ENCODE results near the gene CHN1.
A peak's percentile ranks its signal among the peaks of the same experiment; 100 is the strongest.

Gene CHN1, protein sequence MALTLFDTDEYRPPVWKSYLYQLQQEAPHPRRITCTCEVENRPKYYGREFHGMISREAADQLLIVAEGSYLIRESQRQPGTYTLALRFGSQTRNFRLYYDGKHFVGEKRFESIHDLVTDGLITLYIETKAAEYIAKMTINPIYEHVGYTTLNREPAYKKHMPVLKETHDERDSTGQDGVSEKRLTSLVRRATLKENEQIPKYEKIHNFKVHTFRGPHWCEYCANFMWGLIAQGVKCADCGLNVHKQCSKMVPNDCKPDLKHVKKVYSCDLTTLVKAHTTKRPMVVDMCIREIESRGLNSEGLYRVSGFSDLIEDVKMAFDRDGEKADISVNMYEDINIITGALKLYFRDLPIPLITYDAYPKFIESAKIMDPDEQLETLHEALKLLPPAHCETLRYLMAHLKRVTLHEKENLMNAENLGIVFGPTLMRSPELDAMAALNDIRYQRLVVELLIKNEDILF

DNA sequence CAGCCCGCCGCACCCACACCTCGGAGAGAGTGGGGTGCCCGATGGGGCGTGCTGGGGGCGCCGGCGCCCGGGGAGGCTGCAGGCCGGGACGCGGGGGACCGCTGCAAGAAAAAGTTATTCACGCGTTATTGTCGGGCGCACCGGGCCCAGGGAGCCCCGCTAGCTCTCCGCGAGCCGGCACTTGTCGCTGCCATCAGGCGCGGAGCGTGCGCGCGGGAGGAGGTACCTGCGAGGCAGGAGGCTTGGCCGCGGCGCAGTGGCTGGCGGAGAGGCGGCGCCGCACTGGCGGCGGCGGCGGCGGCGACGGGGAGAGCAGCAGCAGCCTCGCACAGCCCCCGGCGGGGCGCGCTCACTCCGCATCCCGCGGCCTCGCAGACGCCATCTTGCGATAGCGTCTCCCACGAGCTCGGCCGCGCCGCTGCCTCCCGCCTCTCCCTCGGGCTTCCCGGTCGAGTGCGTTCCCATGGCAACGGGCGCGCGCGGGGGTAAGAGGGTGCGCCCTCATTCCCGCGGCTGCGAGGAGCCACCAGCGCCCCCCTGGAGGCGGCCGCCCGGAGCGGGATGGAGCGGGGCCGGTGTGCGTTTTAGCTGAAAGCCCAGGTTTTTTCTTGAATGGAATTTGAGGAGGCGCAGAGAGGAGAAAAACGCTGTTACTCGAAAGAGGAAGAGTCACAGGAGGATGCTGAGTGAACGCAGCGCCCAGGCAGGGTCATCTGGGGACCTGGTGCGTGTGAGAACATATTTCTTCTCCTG lies at the start of gene CHN1:
Gene CHN1, minus strand, starts transcription at position 402 of the 753 bp plus-strand sequence. CDS start 469 bp downstream, outside the sequence.
- H3K4me3 ChIP-seq (ENCODE audit: low read length), result peak within 1 kb of the TSS; percentile 41
- peak; percentile 67 for DNase-seq (ENCODE audit: low read depth)
- TF ChIP-seq, protein P1, sequence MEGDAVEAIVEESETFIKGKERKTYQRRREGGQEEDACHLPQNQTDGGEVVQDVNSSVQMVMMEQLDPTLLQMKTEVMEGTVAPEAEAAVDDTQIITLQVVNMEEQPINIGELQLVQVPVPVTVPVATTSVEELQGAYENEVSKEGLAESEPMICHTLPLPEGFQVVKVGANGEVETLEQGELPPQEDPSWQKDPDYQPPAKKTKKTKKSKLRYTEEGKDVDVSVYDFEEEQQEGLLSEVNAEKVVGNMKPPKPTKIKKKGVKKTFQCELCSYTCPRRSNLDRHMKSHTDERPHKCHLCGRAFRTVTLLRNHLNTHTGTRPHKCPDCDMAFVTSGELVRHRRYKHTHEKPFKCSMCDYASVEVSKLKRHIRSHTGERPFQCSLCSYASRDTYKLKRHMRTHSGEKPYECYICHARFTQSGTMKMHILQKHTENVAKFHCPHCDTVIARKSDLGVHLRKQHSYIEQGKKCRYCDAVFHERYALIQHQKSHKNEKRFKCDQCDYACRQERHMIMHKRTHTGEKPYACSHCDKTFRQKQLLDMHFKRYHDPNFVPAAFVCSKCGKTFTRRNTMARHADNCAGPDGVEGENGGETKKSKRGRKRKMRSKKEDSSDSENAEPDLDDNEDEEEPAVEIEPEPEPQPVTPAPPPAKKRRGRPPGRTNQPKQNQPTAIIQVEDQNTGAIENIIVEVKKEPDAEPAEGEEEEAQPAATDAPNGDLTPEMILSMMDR (IDR thresholded peaks at IDR 0.05; ENCODE audit: insufficient read depth, low read depth, low read length, missing control alignments), result no peak

DNA sequence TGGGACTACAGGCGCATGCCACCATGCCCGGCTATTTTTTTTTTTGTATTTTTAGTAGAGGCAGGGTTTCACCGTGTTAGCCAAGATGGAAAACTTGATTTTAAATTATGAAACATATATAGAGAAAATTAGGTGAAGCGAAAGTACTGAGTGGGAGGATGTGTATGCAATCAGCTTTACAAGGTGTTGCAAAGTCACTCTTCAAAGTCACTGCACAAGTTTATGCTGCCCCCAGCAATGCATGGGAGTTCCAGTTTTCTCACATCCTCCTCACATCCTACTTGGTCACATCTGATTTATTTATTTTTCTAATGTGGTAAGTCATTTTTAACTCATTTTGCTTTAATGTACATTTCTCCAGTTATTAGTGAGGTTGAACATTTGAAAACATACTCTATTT lies 49.2 kb upstream of the CHN1 start:
- no peak for DNase-seq (ENCODE audit: low read depth)
- TF ChIP-seq, protein P1 (IDR thresholded peaks at IDR 0.05; ENCODE audit: insufficient read depth, low read depth, low read length, missing control alignments), result no peak
- no peak overlapping the region for H3K4me3 ChIP-seq (ENCODE audit: low read length)

DNA sequence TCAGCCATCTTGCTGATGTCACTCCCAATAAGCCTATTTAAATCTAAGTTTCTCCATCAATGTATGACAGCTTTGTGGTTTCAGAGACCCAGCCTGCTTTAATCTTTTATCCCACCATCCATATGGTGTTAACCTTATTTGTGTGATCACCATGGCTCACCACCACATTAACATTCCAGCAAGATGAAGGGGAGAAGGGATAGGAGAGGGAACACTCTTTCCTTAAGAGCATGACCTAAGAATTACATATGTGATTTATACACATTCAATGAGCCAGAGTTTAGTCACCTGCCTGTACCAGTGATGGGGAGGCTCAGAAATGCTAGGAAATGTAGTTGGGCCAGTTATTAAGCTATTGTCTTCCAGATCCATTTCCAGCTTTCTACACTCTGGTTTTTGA lies 44.5 kb upstream of the CHN1 start:
- TF ChIP-seq, protein P1 (IDR thresholded peaks at IDR 0.05; ENCODE audit: insufficient read depth, low read depth, low read length, missing control alignments), result no peak
- H3K4me3 ChIP-seq (ENCODE audit: low read length), result no peak overlapping the region
- DNase-seq (ENCODE audit: low read depth), result peak; percentile 36

DNA sequence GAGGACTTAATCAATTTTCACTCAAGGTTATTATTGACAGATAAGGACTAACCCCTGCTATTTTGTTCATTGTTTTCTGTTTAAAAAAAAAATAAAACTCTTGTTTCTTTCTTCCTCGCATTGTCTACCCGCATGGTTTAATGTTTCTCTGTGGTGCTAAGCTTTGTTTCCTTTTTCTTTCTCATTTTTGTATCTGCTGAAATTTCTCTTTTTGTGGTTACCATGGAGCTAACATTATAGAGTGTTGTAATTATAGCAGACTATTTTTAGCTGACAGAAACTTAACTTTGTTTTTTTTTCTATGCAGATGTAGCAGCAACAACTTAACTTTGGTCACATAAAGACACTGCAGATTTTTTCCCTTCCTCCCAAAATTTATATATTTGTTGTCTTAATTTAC lies 43.1 kb upstream of the CHN1 start:
- TF ChIP-seq, protein P1 (IDR thresholded peaks at IDR 0.05; ENCODE audit: insufficient read depth, low read depth, low read length, missing control alignments), result no peak
- H3K4me3 ChIP-seq (ENCODE audit: low read length), result no peak overlapping the region
- no peak for DNase-seq (ENCODE audit: low read depth)

DNA sequence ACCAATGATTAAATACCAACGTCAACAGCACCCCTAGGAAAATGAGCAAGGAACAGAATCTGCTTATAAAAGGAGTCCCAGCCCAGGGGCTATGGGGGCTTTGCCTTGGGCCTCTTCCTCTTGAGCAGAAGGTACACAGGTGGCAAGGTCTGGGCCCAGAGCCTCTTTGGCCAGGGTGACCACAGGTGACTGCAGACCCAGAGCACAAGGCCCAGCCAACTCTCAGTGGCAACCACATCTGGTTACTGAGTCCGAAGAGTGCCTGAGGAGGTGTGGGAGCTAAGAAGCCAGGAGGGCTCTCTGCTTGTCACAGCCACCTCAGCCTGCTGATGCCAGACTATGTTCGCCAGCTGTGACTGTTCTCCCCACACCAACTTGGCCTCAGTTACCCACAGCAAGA lies 34.3 kb upstream of the CHN1 start:
- no peak overlapping the region for H3K4me3 ChIP-seq (ENCODE audit: low read length)
- TF ChIP-seq, protein P1 (IDR thresholded peaks at IDR 0.05; ENCODE audit: insufficient read depth, low read depth, low read length, missing control alignments), result no peak
- no peak for DNase-seq (ENCODE audit: low read depth)

DNA sequence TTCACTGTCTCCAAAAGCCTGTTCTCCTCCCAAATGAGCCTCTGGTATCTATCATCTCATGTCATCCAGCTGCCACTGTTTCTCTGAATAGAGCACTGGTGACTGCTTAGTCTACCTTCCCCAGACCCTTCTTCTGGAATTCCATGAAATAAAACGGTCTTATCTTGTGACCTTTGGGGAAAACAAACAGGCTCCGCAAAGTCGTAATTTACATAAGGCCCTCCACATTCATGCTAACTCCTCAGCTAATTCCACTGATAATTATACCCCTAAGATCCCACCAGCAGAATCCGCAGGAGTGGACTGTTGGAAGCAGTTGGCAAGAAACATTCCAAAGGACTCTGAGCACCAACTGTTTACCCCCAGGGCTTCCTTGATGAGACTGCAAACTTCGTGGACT lies 33.9 kb upstream of the CHN1 start:
- no peak for DNase-seq (ENCODE audit: low read depth)
- no peak overlapping the region for H3K4me3 ChIP-seq (ENCODE audit: low read length)
- TF ChIP-seq, protein P1 (IDR thresholded peaks at IDR 0.05; ENCODE audit: insufficient read depth, low read depth, low read length, missing control alignments), result no peak
